Coronary artery (tissue), 2 donors: ENCODE measurements around the gene SPON1.
"Not testable (repeated sequence)": the region's sequence is repeated elsewhere in the genome, so short reads cannot be mapped to it uniquely, and the experiment has no call there.

Source experiments
- DNase-seq: peaks from one replicate; pipeline ENCODE4 v3.0.0-alpha.2; 2017; ENCODE audit warnings: low spot score
- H3K27ac ChIP-seq, 2 donors: fragments of 200-600 bp; sonication (generic); one replicate each; pipeline ENCODE4 v1.5.1; 2016 to 2019
- H3K4me3 ChIP-seq: fragments of 200-600 bp; sonication (generic); 2 replicates; pipeline ENCODE4 v1.5.1; 2016; ENCODE audit warnings: mild to moderate bottlenecking, moderate library complexity
- CTCF ChIP-seq: fragments of 200-600 bp; sonication (generic); IDR thresholded peaks from one replicate; pipeline ENCODE4 v1.5.1; 2019; ENCODE audit warnings: antibody characterized with exemption

SPON1 gene

GRCh38 chr11:13974631-13975030 lies 12.1 kb downstream of the SPON1 start:
- no peak overlapping the region for H3K4me3 ChIP-seq
- DNase-seq, result no peak
- H3K27ac ChIP-seq, result no peak overlapping the region
- TF ChIP-seq CTCF, result no peak

DNA sequence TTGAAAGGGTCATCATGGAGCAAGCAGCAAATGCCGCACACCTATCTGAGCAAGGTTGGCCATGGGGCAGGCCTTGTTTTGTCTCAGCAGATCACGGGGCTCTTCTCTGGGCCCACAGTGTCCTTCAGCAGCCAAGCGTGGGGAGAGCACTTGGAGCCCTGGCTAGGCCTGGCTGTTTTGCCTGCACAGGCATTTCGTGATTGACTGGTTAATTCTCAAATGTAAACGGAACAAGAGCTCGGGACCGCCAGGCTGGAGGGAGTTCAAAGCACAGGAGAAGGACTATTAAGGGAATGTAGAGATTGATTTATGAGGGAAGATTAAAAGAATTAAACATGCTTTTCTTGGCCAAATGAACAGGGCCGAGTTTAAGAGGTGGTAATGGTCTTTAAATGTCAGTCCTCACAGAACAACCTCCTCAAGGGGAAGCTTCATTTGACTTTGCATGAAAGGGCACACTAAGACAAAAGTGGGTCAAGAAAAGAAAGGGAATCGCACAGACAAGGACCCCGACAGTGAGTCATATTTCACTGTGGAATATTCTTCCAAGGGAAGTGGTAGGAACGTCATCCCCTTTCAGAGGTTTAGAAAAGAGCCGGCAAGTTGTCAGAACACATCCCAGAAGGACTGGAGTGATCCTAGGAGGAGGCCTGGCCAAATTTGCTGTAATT lies 20.7 kb downstream of the SPON1 start:
- H3K27ac ChIP-seq, result peak overlapping the region in 1 of 2 donors; percentile 54

GRCh38 chr11:13984616-13985450 lies 22.3 kb downstream of the SPON1 start:
- no peak for TF ChIP-seq CTCF
- Histone ChIP-seq H3K27ac (peak overlapping the region in 1 of 2 donors; percentile 51), H3K4me3 (no peak overlapping the region)
- DNase-seq, result no peak

More for the DNA sequence above, 20.7 kb downstream of the SPON1 start:
- H3K4me3 ChIP-seq, result no peak overlapping the region
- DNase-seq, result no peak
- TF ChIP-seq CTCF, result no peak

GRCh38 chr11:13986695-13987094 lies 24.2 kb downstream of the SPON1 start:
- not testable (repeated sequence) for H3K4me3 ChIP-seq, DNase-seq, H3K27ac ChIP-seq

GRCh38 chr11:13992158-13992856 lies 29.8 kb downstream of the SPON1 start:
- H3K27ac ChIP-seq, H3K4me3 ChIP-seq, DNase-seq: not testable (repeated sequence)

GRCh38 chr11:13993096-13993765 lies 30.7 kb downstream of the SPON1 start:
- H3K27ac ChIP-seq, result no peak overlapping the region
- no peak for TF ChIP-seq CTCF
- DNase-seq, result no peak
- no peak overlapping the region for H3K4me3 ChIP-seq

- TF ChIP-seq CTCF, result no peak
- H3K27ac ChIP-seq, result no peak overlapping the region
- no peak overlapping the region for H3K4me3 ChIP-seq
- no peak for DNase-seq
Observed at GRCh38 chr11:13997881-13998280, 35.4 kb downstream of the SPON1 start.
